ENCODE results near the gene FLT1.

- TF ChIP-seq L3MBTL2 (conservative IDR thresholded peaks at IDR 0.05) (no peak), SUZ12 (IDR thresholded peaks at IDR 0.05) (no peak), ELF4 (IDR thresholded peaks at IDR 0.05) (no peak), ZNF384 (IDR thresholded peaks at IDR 0.05) (no peak), TARDBP (IDR thresholded peaks at IDR 0.05) (no peak), CTBP1 (IDR thresholded peaks at IDR 0.05; ENCODE audit: borderline replicate concordance) (no peak), FOXM1 (IDR thresholded peaks at IDR 0.05; ENCODE audit: borderline replicate concordance) (no peak), BHLHE40 (IDR thresholded peaks at IDR 0.05; ENCODE audit: borderline replicate concordance) (no peak), LEF1 (IDR thresholded peaks at IDR 0.05; ENCODE audit: borderline replicate concordance) (no peak), FOXK2 (IDR thresholded peaks at IDR 0.05) (no peak), FOXA1 (IDR thresholded peaks at IDR 0.05) (no peak), SP1 (IDR thresholded peaks at IDR 0.05) (no peak)
- TF ChIP-seq, protein P1, sequence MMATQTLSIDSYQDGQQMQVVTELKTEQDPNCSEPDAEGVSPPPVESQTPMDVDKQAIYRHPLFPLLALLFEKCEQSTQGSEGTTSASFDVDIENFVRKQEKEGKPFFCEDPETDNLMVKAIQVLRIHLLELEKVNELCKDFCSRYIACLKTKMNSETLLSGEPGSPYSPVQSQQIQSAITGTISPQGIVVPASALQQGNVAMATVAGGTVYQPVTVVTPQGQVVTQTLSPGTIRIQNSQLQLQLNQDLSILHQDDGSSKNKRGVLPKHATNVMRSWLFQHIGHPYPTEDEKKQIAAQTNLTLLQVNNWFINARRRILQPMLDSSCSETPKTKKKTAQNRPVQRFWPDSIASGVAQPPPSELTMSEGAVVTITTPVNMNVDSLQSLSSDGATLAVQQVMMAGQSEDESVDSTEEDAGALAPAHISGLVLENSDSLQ (IDR thresholded peaks at IDR 0.05): no peak
Observed at GRCh38 chr13:28402057-28402381, 92.9 kb downstream of the FLT1 start.
